GM19397 (cell line): ENCODE results near the gene TYW5.
A peak's percentile ranks its signal among the peaks of the same experiment; 100 is the strongest.
"Not testable (repeated sequence)": the region's sequence is repeated elsewhere in the genome, so short reads cannot be mapped to it uniquely, and the experiment has no call there.

Experiments used
- ATAC-seq: cut with Tn5 transposase; IDR thresholded peaks from one replicate; pipeline ENCODE4 v1.9.1; 2021; ENCODE audit warnings: mild to moderate bottlenecking, moderate library complexity; ENCODE audit not compliant: unreplicated experiment

The TYW5 gene

GRCh38 chr2:199923924-199924323 lies 31.4 kb downstream of the TYW5 start:
- ATAC-seq, result no peak

- no peak for ATAC-seq
Observed at GRCh38 chr2:199922856-199923255, 32.4 kb downstream of the TYW5 start.

DNA sequence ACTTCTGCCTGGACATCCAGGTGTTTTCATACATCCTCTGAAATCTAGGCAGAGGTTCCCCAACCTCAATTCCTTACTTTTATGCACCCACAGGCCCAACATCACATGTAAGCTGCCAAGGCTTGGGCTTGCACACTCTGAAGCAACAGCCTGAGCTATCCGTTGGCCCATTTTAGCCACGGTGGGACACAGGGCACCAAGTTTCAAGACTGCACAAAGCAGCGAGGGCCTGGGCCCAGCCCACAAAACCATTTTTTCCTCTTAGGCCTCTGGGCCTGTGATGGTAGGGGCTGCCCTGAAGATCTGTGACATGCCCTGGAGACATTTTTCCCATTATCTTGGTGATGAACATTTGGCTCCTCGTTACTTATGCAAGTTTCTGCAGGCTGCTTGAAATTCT lies 38.3 kb downstream of the TYW5 start:
- ATAC-seq, result no peak

- ATAC-seq, result no peak
Observed at GRCh38 chr2:199914372-199914958, 40.8 kb downstream of the TYW5 start.

DNA sequence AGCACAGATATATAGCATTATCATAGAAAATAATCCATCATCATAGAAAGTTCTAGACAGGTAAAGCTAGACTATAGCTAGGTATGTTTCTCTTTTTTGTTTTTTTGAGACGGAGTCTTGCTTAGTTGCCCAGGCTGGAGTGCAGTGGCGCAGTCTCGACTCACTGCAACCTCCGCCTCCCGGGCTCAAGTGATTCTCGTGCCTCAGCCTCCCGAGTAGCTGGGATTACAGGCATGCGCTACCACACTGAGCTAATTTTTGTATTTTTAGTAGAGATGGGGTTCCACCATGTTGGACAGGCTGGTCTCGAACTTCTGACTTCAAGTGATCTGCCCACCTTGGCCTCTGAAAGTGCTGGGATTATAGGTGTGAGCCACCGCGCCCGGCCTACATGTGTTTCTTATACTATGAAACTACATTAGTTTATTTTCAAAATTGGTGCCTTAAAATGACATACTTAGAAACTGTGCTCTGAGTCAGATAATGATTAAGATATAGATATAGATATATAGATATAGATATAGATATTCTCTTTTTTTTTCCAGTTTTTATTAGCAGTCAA lies 42.7 kb downstream of the TYW5 start:
- not testable (repeated sequence) for ATAC-seq

- no peak for ATAC-seq
Observed at GRCh38 chr2:199911877-199912161, 43.5 kb downstream of the TYW5 start.

DNA sequence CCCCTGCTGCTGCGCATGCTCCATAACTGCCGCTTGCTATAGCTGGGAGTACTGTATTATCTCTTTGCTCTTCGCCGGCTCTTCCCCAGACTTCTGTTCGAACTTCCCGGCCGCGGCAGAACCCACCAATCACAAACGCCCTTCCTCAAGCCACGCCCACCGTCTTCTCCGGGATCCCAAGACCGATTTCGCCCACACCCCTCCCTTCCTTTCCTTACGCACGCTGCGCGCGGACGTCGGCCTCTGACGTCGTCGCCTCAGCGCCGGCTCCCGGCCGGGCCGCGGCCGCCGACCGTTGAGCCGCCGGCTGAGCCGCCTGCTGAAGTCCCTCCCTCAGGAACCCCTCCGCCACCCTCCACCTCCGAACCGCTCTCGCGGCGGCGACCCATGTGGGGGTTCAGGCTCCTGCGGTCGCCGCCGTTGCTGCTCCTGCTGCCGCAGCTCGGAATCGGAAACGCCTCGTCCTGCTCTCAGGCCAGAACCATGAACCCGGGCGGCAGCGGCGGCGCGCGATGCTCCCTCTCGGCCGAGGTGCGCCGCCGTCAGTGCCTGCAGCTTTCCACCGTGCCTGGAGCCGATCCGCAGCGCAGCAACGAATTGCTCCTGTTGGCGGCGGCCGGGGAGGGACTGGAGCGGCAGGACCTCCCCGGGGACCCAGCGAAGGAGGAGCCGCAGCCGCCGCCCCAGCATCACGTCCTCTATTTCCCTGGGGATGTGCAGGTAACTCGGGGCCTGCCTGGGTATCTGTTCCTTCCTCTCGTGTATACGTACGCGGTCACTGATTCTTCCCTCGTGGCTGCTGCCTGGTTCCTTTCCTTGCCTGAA lies 44.0 kb downstream of the TYW5 start, which contains the start of gene C2orf69:
Gene C2orf69, plus strand, starts transcription at position 242 of the 825 bp plus-strand sequence. Its CDS starts 146 bp downstream, at position 388.
- peak; percentile 91 for ATAC-seq

- ATAC-seq, result no peak
Observed at GRCh38 chr2:199910338-199911051, 44.8 kb downstream of the TYW5 start.

GRCh38 chr2:199907008-199907714 lies 48.1 kb downstream of the TYW5 start:
- ATAC-seq, result no peak

DNA sequence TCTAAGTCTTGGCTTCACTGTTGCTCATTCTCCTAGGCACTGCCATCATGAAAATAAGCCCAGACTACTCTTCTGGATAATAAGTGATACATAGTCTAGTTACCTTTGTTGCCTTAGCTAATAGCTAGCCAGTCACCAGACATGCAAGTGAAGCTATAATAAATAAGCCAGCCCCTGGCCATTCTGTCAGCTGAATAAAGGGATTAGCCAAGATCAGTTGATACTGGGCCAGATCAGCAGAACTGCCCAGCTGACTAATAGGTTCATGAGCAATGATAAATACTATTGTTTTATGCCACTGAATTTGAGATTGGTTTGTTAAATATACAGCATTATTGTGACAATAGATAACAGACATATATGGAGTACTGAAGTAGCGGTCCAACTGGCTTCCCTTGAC lies 52.2 kb downstream of the TYW5 start:
- no peak for ATAC-seq

DNA sequence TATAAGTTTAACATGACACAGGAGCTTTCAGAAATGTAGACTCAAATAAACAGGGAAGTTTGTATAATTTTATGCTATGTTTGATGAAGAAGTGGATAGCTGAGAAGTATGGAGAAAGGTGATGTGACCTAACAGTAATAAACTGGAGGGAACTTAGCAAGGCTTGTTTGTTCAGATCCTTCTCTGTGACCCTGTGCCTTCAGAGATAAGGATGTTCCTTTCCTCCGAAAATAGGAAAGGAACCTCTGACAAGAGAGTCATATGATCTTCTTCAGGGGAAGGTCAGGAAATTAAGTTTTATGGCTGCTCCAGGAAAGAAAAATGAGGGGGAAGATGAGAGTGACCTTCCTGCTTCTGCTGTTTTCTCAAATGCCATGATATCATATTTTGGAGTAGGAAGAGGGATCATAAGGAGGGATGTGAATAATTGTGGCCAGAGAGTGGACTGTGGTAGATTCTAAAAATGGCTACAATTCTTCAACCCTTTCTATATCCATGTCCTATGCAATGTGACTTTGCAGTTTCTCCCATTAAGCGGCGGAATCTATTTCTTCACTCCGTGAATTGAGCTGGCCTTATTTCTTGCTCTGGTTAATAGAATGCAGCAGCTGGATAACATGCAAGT lies 52.7 kb downstream of the TYW5 start:
- ATAC-seq, result no peak

DNA sequence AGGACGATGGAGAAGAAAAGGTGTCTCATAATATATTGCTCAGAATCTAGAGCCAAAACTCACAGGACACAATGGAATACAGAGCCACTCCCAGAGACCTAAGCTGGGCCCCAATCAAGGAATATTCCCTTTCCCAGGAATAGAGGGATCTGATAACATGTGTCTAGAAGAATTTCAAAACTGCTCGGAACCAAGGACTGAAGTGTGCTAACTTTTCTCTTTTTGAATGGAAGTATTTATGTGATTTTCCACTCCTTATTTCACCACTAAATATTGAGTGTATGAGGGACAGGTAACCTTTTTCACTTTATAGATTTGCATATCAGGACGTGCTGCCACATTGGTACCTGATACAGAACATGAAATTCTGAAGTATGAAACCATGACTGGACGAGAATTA lies 53.3 kb downstream of the TYW5 start:
- no peak for ATAC-seq

DNA sequence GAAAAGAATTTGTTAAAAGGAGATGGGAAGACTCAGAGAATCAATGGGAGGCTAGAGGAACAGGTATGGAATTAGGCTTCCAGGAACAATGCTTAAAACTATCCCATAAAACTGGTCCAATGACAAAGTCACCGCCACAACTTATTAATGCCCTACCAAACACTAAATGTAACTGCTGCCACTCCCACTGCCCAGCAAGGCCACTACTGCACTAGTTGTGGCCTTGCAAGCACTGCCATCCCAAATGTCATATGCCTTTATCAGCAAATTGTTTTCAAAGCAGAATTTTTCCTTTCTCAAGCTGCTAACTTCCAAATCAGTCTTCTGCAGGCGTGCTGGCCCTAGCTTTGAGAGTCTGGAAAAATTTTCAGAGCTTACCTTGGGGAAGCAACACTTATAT lies 58.7 kb downstream of the TYW5 start:
- no peak for ATAC-seq

- no peak for ATAC-seq
Observed at GRCh38 chr2:199895406-199895805, 59.9 kb downstream of the TYW5 start.

GRCh38 chr2:199883474-199884212 lies 71.6 kb downstream of the TYW5 start:
- ATAC-seq, result no peak

GRCh38 chr2:199882667-199883066 lies 72.6 kb downstream of the TYW5 start:
- no peak for ATAC-seq
